Activated CD4-positive, alpha-beta T cell treated with anti-CD3 and anti-CD28 coated beads, Interleukin-2, amount 10 ng/mL, durations not matched to agents 7 days and 5 days (primary cell): Measurements from ENCODE around the gene MAST4. TPM values are rescaled to one million over a fixed set of nuclear protein-coding genes. Genes with fewer than 3 reads are reported as not detected.

Experiments used
- CTCF ChIA-PET: fragments of 350-600 bp; sonication (Branson Sonifier 250); formaldehyde crosslinking; loops from one replicate; lab custom pipeline; 2021; ENCODE audit warnings: antibody characterized with exemption; lab: Charles Lee
- POLR2A ChIA-PET: fragments of 350-600 bp; sonication (Branson Sonifier 250); formaldehyde crosslinking; loops from one replicate; lab custom pipeline; 2021; ENCODE audit warnings: antibody characterized with exemption; lab: Charles Lee
- DNase-seq: peaks from one replicate; pipeline ENCODE4 v3.0.0-alpha.2; 2020
- H3K27ac Mint-ChIP-seq: one replicate; pipeline ENCODE4 v1.8.0; 2021; ENCODE audit warnings: mild to moderate bottlenecking, moderate library complexity, mixed read lengths
- H3K27me3 Mint-ChIP-seq: one replicate; pipeline ENCODE4 v1.8.0; 2021; ENCODE audit warnings: mixed read lengths
- H3K36me3 Mint-ChIP-seq: one replicate; pipeline ENCODE4 v1.8.0; 2021; ENCODE audit warnings: low read depth, mixed read lengths
- H3K4me1 Mint-ChIP-seq: one replicate; pipeline ENCODE4 v1.8.0; 2021; ENCODE audit warnings: mixed read lengths
- H3K4me3 Mint-ChIP-seq: one replicate; pipeline ENCODE4 v1.8.0; 2021; ENCODE audit warnings: mild to moderate bottlenecking, moderate library complexity, mixed read lengths
- H3K9me3 Mint-ChIP-seq: one replicate; pipeline ENCODE4 v1.8.0; 2021; ENCODE audit warnings: mixed read lengths
- total RNA-seq, 2 experiments: library from RNA; stranded (reverse); gene quantifications; one replicate each; pipeline ENCODE4 v1.2.3, GENCODE V29; 2021

MAST4 gene
- 10 to 100 TPM; 23.5 to 25.8 TPM for total RNA-seq

- CTCF ChIA-PET, result interaction anchor here (0.9 kb wide), 1 partner anchor 9 kb away, joined by 4 read pairs; no protein-coding TSS in a partner anchor
- no peaks in the 10 kb centered on the region for H3K36me3 Mint-ChIP-seq
- peak; percentile 79 for DNase-seq
- POLR2A ChIA-PET, result interaction anchor here (0.7 kb wide), 1 partner anchor 56 kb away, joined by 4 read pairs; no protein-coding TSS in a partner anchor
- peak within 1 kb of the TSS; percentile 68 for H3K4me3 Mint-ChIP-seq
- H3K27ac Mint-ChIP-seq, result peak within 1 kb of the TSS; percentile 33
- peaks cover 26% of the 10 kb centered on the region for H3K4me1 Mint-ChIP-seq
- no peaks in the 10 kb centered on the region for H3K9me3 Mint-ChIP-seq
- peaks cover 67% of the 10 kb centered on the region for H3K27me3 Mint-ChIP-seq
Observed at GRCh38 chr5:66595756-66596635, at the start of gene MAST4. MAST4 (plus strand) TSS chr5:66596393; CDS start chr5:66596656, 263 bp downstream.

GRCh38 chr5:66546541-66546940, 49.7 kb upstream of the MAST4 start:
- H3K9me3 Mint-ChIP-seq, result peaks cover 4% of the 10 kb centered on the region
- H3K36me3 Mint-ChIP-seq, result no peaks in the 10 kb centered on the region
- H3K27me3 Mint-ChIP-seq, result peaks cover 4% of the 10 kb centered on the region
- CTCF ChIA-PET, result no interaction called here
- H3K4me1 Mint-ChIP-seq, result no peaks in the 10 kb centered on the region
- H3K27ac Mint-ChIP-seq, result no peak overlapping the region
- no peak for DNase-seq
- H3K4me3 Mint-ChIP-seq, result no peak overlapping the region
- POLR2A ChIA-PET, result no interaction called here

GRCh38 chr5:66551338-66551737, 44.9 kb upstream of the MAST4 start:
- no peak overlapping the region for H3K27ac Mint-ChIP-seq
- CTCF ChIA-PET, result interaction anchor here (0.6 kb wide), 1 partner anchor 586 kb away, joined by 3 read pairs; no protein-coding TSS in a partner anchor
- no peaks in the 10 kb centered on the region for H3K36me3 Mint-ChIP-seq
- POLR2A ChIA-PET, result no interaction called here
- H3K9me3 Mint-ChIP-seq, result peaks cover 4% of the 10 kb centered on the region
- no peak for DNase-seq
- H3K27me3 Mint-ChIP-seq, result peaks cover 7% of the 10 kb centered on the region
- H3K4me1 Mint-ChIP-seq, result peaks cover 17% of the 10 kb centered on the region
- no peak overlapping the region for H3K4me3 Mint-ChIP-seq

GRCh38 chr5:66551945-66552344, 44.2 kb upstream of the MAST4 start:
- Mint-ChIP-seq H3K4me3 (no peak overlapping the region), H3K4me1 (peaks cover 17% of the 10 kb centered on the region), H3K27ac (no peak overlapping the region), H3K27me3 (peaks cover 7% of the 10 kb centered on the region), H3K36me3 (no peaks in the 10 kb centered on the region), H3K9me3 (peaks cover 4% of the 10 kb centered on the region)
- POLR2A ChIA-PET, result no interaction called here
- CTCF ChIA-PET, result interaction anchor here (0.6 kb wide), 1 partner anchor 586 kb away, joined by 3 read pairs; no protein-coding TSS in a partner anchor
- no peak for DNase-seq

- Mint-ChIP-seq H3K27ac (no peak overlapping the region), H3K4me1 (peaks cover 19% of the 10 kb centered on the region), H3K27me3 (peaks cover 7% of the 10 kb centered on the region), H3K36me3 (no peaks in the 10 kb centered on the region), H3K4me3 (no peak overlapping the region), H3K9me3 (peaks cover 4% of the 10 kb centered on the region)
- ChIA-PET POLR2A (no interaction called here), CTCF (no interaction called here)
- DNase-seq, result no peak
Observed at GRCh38 chr5:66553368-66553912, 42.8 kb upstream of the MAST4 start.

GRCh38 chr5:66553916-66554575, 42.1 kb upstream of the MAST4 start:
- no peaks in the 10 kb centered on the region for H3K36me3 Mint-ChIP-seq
- H3K27ac Mint-ChIP-seq, result no peak overlapping the region
- ChIA-PET CTCF (no interaction called here), POLR2A (no interaction called here)
- H3K4me1 Mint-ChIP-seq, result peaks cover 24% of the 10 kb centered on the region
- peak; percentile 39 for DNase-seq
- peaks cover 4% of the 10 kb centered on the region for H3K27me3 Mint-ChIP-seq
- no peaks in the 10 kb centered on the region for H3K9me3 Mint-ChIP-seq
- H3K4me3 Mint-ChIP-seq, result no peak overlapping the region

GRCh38 chr5:66554884-66555283, 41.3 kb upstream of the MAST4 start:
- DNase-seq, result no peak
- H3K4me1 Mint-ChIP-seq, result peaks cover 25% of the 10 kb centered on the region
- ChIA-PET POLR2A (no interaction called here), CTCF (no interaction called here)
- no peak overlapping the region for H3K4me3 Mint-ChIP-seq
- H3K27ac Mint-ChIP-seq, result no peak overlapping the region
- H3K27me3 Mint-ChIP-seq, result peaks cover 4% of the 10 kb centered on the region
- no peaks in the 10 kb centered on the region for H3K9me3 Mint-ChIP-seq
- H3K36me3 Mint-ChIP-seq, result no peaks in the 10 kb centered on the region

- H3K4me1 Mint-ChIP-seq, result peaks cover 22% of the 10 kb centered on the region
- no peaks in the 10 kb centered on the region for H3K9me3 Mint-ChIP-seq
- no peak overlapping the region for H3K4me3 Mint-ChIP-seq
- H3K27ac Mint-ChIP-seq, result no peak overlapping the region
- CTCF ChIA-PET, result no interaction called here
- POLR2A ChIA-PET, result no interaction called here
- H3K36me3 Mint-ChIP-seq, result no peaks in the 10 kb centered on the region
- H3K27me3 Mint-ChIP-seq, result no peaks in the 10 kb centered on the region
- peak; percentile 36 for DNase-seq
Observed at GRCh38 chr5:66558560-66558959, 37.6 kb upstream of the MAST4 start.

- Mint-ChIP-seq H3K9me3 (no peaks in the 10 kb centered on the region), H3K4me1 (peaks cover 11% of the 10 kb centered on the region), H3K27me3 (no peaks in the 10 kb centered on the region), H3K4me3 (no peak overlapping the region), H3K36me3 (no peaks in the 10 kb centered on the region), H3K27ac (no peak overlapping the region)
- POLR2A ChIA-PET, result no interaction called here
- CTCF ChIA-PET, result interaction anchor here (1.0 kb wide), 1 partner anchor 49 kb away, joined by 3 read pairs; no protein-coding TSS in a partner anchor
- DNase-seq, result no peak
Observed at GRCh38 chr5:66560371-66560770, 35.8 kb upstream of the MAST4 start.

GRCh38 chr5:66561256-66561990, 34.8 kb upstream of the MAST4 start:
- H3K36me3 Mint-ChIP-seq, result no peaks in the 10 kb centered on the region
- H3K4me1 Mint-ChIP-seq, result peaks cover 18% of the 10 kb centered on the region
- no peaks in the 10 kb centered on the region for H3K27me3 Mint-ChIP-seq
- no peak overlapping the region for H3K4me3 Mint-ChIP-seq
- no peaks in the 10 kb centered on the region for H3K9me3 Mint-ChIP-seq
- CTCF ChIA-PET, result no interaction called here
- no peak for DNase-seq
- POLR2A ChIA-PET, result no interaction called here
- no peak overlapping the region for H3K27ac Mint-ChIP-seq

GRCh38 chr5:66565878-66566277, 30.3 kb upstream of the MAST4 start:
- Mint-ChIP-seq H3K27ac (no peak overlapping the region), H3K4me3 (no peak overlapping the region), H3K9me3 (no peaks in the 10 kb centered on the region), H3K4me1 (peaks cover 19% of the 10 kb centered on the region), H3K27me3 (no peaks in the 10 kb centered on the region), H3K36me3 (no peaks in the 10 kb centered on the region)
- CTCF ChIA-PET, result interaction anchor here (0.6 to 1.3 kb wide), 2 partner anchors 9 to 101 kb away, joined by 3 to 4 read pairs; no protein-coding TSS in a partner anchor
- DNase-seq, result no peak
- POLR2A ChIA-PET, result no interaction called here

- no peak overlapping the region for H3K27ac Mint-ChIP-seq
- H3K36me3 Mint-ChIP-seq, result no peaks in the 10 kb centered on the region
- no peak overlapping the region for H3K4me3 Mint-ChIP-seq
- no peak for DNase-seq
- H3K27me3 Mint-ChIP-seq, result peaks cover 10% of the 10 kb centered on the region
- peaks cover 19% of the 10 kb centered on the region for H3K4me1 Mint-ChIP-seq
- POLR2A ChIA-PET, result no interaction called here
- no peaks in the 10 kb centered on the region for H3K9me3 Mint-ChIP-seq
- CTCF ChIA-PET, result interaction anchor here (0.6 kb wide), 1 partner anchor 9 kb away, joined by 3 read pairs; no protein-coding TSS in a partner anchor
Observed at GRCh38 chr5:66567474-66567873, 28.7 kb upstream of the MAST4 start.
